ENCODE results near the gene SLC6A17. TPM values are rescaled to one million over a fixed set of nuclear protein-coding genes. Genes with fewer than 3 reads are reported as not detected.

The SLC6A17 gene
- total RNA-seq, 1 donor from 2014 or later = 0.14 TPM

- no peaks in the 10 kb centered on the region for H3K36me3 Mint-ChIP-seq (ENCODE audit: low read depth)
- no peak for DNase-seq (ENCODE audit: low read depth, low spot score)
- peaks cover 34% of the 10 kb centered on the region for H3K4me1 Mint-ChIP-seq
- no peaks in the 10 kb centered on the region for H3K9me3 Mint-ChIP-seq
- no peak for TF ChIP-seq CTCF (conservative IDR thresholded peaks at IDR 0.05)
- no peak overlapping the region for H3K4me3 Mint-ChIP-seq
- no peak overlapping the region for H3K27ac Mint-ChIP-seq (ENCODE audit: unreplicated experiment)
- no peaks in the 10 kb centered on the region for H3K27me3 Mint-ChIP-seq (ENCODE audit: low read depth)
Observed at GRCh38 chr1:110237386-110238152, 87.3 kb downstream of the SLC6A17 start.

GRCh38 chr1:110239441-110240430 is 89.4 kb downstream of the SLC6A17 start:
- no peaks in the 10 kb centered on the region for H3K9me3 Mint-ChIP-seq
- H3K27ac Mint-ChIP-seq (ENCODE audit: unreplicated experiment) = no peak overlapping the region
- no peaks in the 10 kb centered on the region for H3K27me3 Mint-ChIP-seq (ENCODE audit: low read depth)
- H3K36me3 Mint-ChIP-seq (ENCODE audit: low read depth) = no peaks in the 10 kb centered on the region
- no peak for TF ChIP-seq CTCF (conservative IDR thresholded peaks at IDR 0.05)
- H3K4me3 Mint-ChIP-seq = no peak overlapping the region
- DNase-seq (ENCODE audit: low read depth, low spot score) = no peak
- peaks cover 34% of the 10 kb centered on the region for H3K4me1 Mint-ChIP-seq

GRCh38 chr1:110240476-110241210 is 90.3 kb downstream of the SLC6A17 start:
- Mint-ChIP-seq H3K4me3 (no peak overlapping the region), H3K36me3 (ENCODE audit: low read depth) (no peaks in the 10 kb centered on the region), H3K27ac (ENCODE audit: unreplicated experiment) (no peak overlapping the region), H3K9me3 (no peaks in the 10 kb centered on the region), H3K4me1 (peaks cover 27% of the 10 kb centered on the region), H3K27me3 (ENCODE audit: low read depth) (no peaks in the 10 kb centered on the region)
- TF ChIP-seq CTCF (conservative IDR thresholded peaks at IDR 0.05) = no peak
- no peak for DNase-seq (ENCODE audit: low read depth, low spot score)

- no peaks in the 10 kb centered on the region for H3K36me3 Mint-ChIP-seq (ENCODE audit: low read depth)
- DNase-seq (ENCODE audit: low read depth, low spot score) = no peak
- H3K27me3 Mint-ChIP-seq (ENCODE audit: low read depth) = peaks cover 5% of the 10 kb centered on the region
- H3K9me3 Mint-ChIP-seq = no peaks in the 10 kb centered on the region
- H3K4me3 Mint-ChIP-seq = no peak overlapping the region
- no peak for TF ChIP-seq CTCF (conservative IDR thresholded peaks at IDR 0.05)
- H3K27ac Mint-ChIP-seq (ENCODE audit: unreplicated experiment) = no peak overlapping the region
- peaks cover 21% of the 10 kb centered on the region for H3K4me1 Mint-ChIP-seq
Observed at GRCh38 chr1:110241516-110241915, 91.2 kb downstream of the SLC6A17 start.

GRCh38 chr1:110242062-110242461 is 91.8 kb downstream of the SLC6A17 start:
- no peak for TF ChIP-seq CTCF (conservative IDR thresholded peaks at IDR 0.05)
- H3K9me3 Mint-ChIP-seq = no peaks in the 10 kb centered on the region
- H3K27ac Mint-ChIP-seq (ENCODE audit: unreplicated experiment) = no peak overlapping the region
- peaks cover 5% of the 10 kb centered on the region for H3K27me3 Mint-ChIP-seq (ENCODE audit: low read depth)
- DNase-seq (ENCODE audit: low read depth, low spot score) = no peak
- no peak overlapping the region for H3K4me3 Mint-ChIP-seq
- H3K4me1 Mint-ChIP-seq = peaks cover 21% of the 10 kb centered on the region
- H3K36me3 Mint-ChIP-seq (ENCODE audit: low read depth) = no peaks in the 10 kb centered on the region

Data from neural crest cell (in vitro differentiated cells).